OCI-LY3 (cell line): ENCODE measurements around the gene C16orf89.
"Not testable (repeated sequence)": the region's sequence is repeated elsewhere in the genome, so short reads cannot be mapped to it uniquely, and the experiment has no call there.

ENCODE experiments used
- H2AFZ ChIP-seq: fragments of 200-600, 300-600 bp; shearing (Covaris generic); 2 replicates; pipeline ENCODE4 v1.6.0; 2014; ENCODE audit warnings: antibody characterized with exemption, low read depth, low read length
- H3K27ac ChIP-seq: fragments of 200-600, 300-600 bp; sonication (generic); 2 replicates; pipeline ENCODE4 v1.5.1; 2014; ENCODE audit warnings: mild to moderate bottlenecking, low read length, moderate library complexity, mixed read lengths
- H3K27me3 ChIP-seq: fragments of 200-600, 300-600 bp; sonication (generic); 2 replicates; pipeline ENCODE4 v1.6.1; 2014; ENCODE audit warnings: low read depth, low read length, mixed read lengths
- H3K36me3 ChIP-seq: fragments of 200-600, 300-600 bp; sonication (generic); replicated peaks from 2 replicates; pipeline ENCODE3; 2014; ENCODE audit warnings: low read depth, low read length, mixed read lengths
- H3K4me1 ChIP-seq: fragments of 300-600, 200-600 bp; sonication (generic); 2 replicates; pipeline ENCODE4 v1.6.1; 2014; ENCODE audit warnings: low read length, mixed read lengths
- H3K4me2 ChIP-seq: fragments of 200-600, 300-600 bp; sonication (generic); 2 replicates; pipeline ENCODE4 v1.6.1; 2014; ENCODE audit warnings: low read length, mixed read lengths
- H3K4me3 ChIP-seq: fragments of 300-600, 200-600 bp; sonication (generic); 2 replicates; pipeline ENCODE4 v1.5.1; 2014; ENCODE audit warnings: antibody characterized with exemption, mild to moderate bottlenecking, low read length, moderate library complexity
- H3K79me2 ChIP-seq: fragments of 300-600, 200-600 bp; shearing (Covaris generic); 2 replicates; pipeline ENCODE4 v1.6.1; 2014; ENCODE audit warnings: mild to moderate bottlenecking, low read length, mixed read lengths
- H3K9ac ChIP-seq: fragments of 300-600, 200-600 bp; shearing (Covaris generic); 2 replicates; pipeline ENCODE4 v1.6.0; 2014; ENCODE audit warnings: mild to moderate bottlenecking, low read length, moderate library complexity
- H3K9me3 ChIP-seq: fragments of 200-600, 300-600 bp; shearing (Covaris generic); 2 replicates; pipeline ENCODE4 v1.6.1; 2014; ENCODE audit warnings: low read length, mixed read lengths; ENCODE audit not compliant: insufficient read depth
- H4K20me1 ChIP-seq: fragments of 200-600, 300-600 bp; sonication (generic); 2 replicates; pipeline ENCODE4 v1.6.1; 2016; ENCODE audit warnings: low read length, mixed read lengths; ENCODE audit not compliant: insufficient read depth
- EZH2phosphoT487 ChIP-seq: fragments of 200-600 bp; shearing (Covaris generic); IDR thresholded peaks from 2 replicates; pipeline ENCODE4 v1.6.1; 2018; ENCODE audit warnings: antibody characterized with exemption, mixed run types, low read depth
- TF ChIP-seq, protein P1 (sequence below): fragments of 200-600, 300-600 bp; sonication (generic); IDR thresholded peaks from 2 replicates; pipeline ENCODE4 v1.5.1; 2014; ENCODE audit warnings: antibody characterized with exemption, low read length, low read depth

C16orf89 gene

DNA sequence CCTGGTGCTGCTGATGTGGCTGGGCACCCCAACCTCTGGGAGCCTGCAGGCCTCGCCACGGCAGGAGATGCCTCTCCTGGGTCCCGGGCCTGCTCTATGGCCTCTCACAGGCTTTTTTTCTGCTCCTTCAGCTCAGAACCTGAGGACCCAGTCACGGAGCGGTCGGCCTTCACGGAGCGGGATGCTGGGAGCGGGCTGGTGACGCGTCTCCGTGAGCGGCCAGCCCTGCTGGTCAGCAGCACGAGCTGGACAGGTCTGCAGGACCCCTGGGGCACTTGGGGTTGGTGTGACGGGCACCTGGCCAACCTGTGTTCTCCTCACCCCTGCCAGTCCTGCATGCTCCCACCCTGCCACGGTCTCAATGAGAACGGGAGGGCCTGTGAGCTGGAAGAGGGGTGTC, 12.9 kb upstream of the C16orf89 start:
- peaks cover 8% of the 10 kb centered on the region for H3K36me3 ChIP-seq
- H3K4me2 ChIP-seq, result no peak overlapping the region

DNA sequence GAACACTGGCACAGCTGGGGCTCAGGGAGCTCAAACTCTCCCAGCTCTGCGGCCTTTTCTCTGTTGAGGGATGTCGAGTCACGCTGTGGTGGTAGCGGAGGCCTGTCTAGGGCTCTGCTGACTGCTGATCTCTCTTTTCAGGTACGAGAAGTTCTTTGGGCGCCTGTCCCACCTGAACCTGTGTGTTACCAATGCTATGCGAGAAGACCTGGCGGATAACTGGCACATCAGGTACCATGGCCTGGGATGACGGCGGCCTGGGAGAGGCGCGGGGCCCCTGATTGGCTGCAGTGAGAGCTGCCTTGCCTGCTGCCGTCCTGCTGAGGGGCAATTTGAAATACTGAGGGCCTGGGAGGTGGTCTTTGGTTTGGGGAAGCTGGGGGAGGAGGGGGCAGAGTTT, 11.5 kb upstream of the C16orf89 start:
- Histone ChIP-seq H3K4me1 (peaks cover 7% of the 10 kb centered on the region), H3K27ac (no peak overlapping the region), H2AFZ (no peak overlapping the region), H3K27me3 (no peaks in the 10 kb centered on the region), H3K9ac (no peak overlapping the region), H3K4me2 (no peak overlapping the region), H3K9me3 (no peaks in the 10 kb centered on the region), H3K36me3 (peaks cover 8% of the 10 kb centered on the region), H3K4me3 (no peak overlapping the region), H4K20me1 (no peaks in the 10 kb centered on the region), H3K79me2 (peaks cover 15% of the 10 kb centered on the region)
- no peak for TF ChIP-seq EZH2phosphoT487
- TF ChIP-seq, protein P1, sequence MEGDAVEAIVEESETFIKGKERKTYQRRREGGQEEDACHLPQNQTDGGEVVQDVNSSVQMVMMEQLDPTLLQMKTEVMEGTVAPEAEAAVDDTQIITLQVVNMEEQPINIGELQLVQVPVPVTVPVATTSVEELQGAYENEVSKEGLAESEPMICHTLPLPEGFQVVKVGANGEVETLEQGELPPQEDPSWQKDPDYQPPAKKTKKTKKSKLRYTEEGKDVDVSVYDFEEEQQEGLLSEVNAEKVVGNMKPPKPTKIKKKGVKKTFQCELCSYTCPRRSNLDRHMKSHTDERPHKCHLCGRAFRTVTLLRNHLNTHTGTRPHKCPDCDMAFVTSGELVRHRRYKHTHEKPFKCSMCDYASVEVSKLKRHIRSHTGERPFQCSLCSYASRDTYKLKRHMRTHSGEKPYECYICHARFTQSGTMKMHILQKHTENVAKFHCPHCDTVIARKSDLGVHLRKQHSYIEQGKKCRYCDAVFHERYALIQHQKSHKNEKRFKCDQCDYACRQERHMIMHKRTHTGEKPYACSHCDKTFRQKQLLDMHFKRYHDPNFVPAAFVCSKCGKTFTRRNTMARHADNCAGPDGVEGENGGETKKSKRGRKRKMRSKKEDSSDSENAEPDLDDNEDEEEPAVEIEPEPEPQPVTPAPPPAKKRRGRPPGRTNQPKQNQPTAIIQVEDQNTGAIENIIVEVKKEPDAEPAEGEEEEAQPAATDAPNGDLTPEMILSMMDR, result no peak

More for the DNA sequence above, 12.9 kb upstream of the C16orf89 start:
- TF ChIP-seq, protein P1, result no peak
- no peak for TF ChIP-seq EZH2phosphoT487
- H3K4me3 ChIP-seq, result no peak overlapping the region
- no peaks in the 10 kb centered on the region for H4K20me1 ChIP-seq
- no peak overlapping the region for H2AFZ ChIP-seq
- peaks cover 3% of the 10 kb centered on the region for H3K79me2 ChIP-seq
- no peaks in the 10 kb centered on the region for H3K9me3 ChIP-seq
- H3K27me3 ChIP-seq, result no peaks in the 10 kb centered on the region
- H3K4me1 ChIP-seq, result no peaks in the 10 kb centered on the region
- H3K9ac ChIP-seq, result no peak overlapping the region
- H3K27ac ChIP-seq, result no peak overlapping the region

DNA sequence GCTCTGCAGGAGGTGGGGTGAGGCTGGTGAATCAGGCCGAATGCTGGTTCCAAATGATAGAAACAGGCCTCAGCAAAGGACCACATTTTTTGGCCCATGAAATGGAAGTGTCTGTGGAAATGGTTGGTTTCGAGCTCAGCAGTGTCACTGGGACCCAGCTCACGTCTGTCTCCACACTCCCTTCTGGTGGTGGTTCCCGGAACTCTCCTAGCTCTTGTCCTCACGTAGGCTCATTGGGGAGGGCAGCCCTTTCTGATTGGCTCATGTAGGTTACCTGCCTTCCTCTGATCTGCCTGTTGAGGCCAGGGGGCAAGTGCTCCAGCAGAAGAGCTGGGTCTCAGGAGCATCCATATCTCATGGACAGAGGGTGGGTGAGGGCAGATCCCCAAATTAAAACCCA, 9.9 kb upstream of the C16orf89 start:
- Histone ChIP-seq H3K9me3 (no peaks in the 10 kb centered on the region), H3K36me3 (peaks cover 8% of the 10 kb centered on the region), H4K20me1 (no peaks in the 10 kb centered on the region), H2AFZ (no peak overlapping the region), H3K4me1 (peaks cover 14% of the 10 kb centered on the region), H3K4me2 (no peak overlapping the region), H3K27ac (no peak overlapping the region), H3K27me3 (no peaks in the 10 kb centered on the region), H3K4me3 (no peak overlapping the region), H3K79me2 (peaks cover 21% of the 10 kb centered on the region), H3K9ac (no peak overlapping the region)
- TF ChIP-seq, protein P1, result no peak
- no peak for TF ChIP-seq EZH2phosphoT487

- Histone ChIP-seq H3K79me2 (peaks cover 21% of the 10 kb centered on the region), H3K4me1 (peaks cover 14% of the 10 kb centered on the region)
- not testable (repeated sequence) for H3K4me3 ChIP-seq, H3K27me3 ChIP-seq, H3K27ac ChIP-seq, H4K20me1 ChIP-seq, H3K9me3 ChIP-seq, H3K9ac ChIP-seq, H2AFZ ChIP-seq, H3K36me3 ChIP-seq, H3K4me2 ChIP-seq
Observed at GRCh38 chr16:5073771-5074170, 8.0 kb upstream of the C16orf89 start.

DNA sequence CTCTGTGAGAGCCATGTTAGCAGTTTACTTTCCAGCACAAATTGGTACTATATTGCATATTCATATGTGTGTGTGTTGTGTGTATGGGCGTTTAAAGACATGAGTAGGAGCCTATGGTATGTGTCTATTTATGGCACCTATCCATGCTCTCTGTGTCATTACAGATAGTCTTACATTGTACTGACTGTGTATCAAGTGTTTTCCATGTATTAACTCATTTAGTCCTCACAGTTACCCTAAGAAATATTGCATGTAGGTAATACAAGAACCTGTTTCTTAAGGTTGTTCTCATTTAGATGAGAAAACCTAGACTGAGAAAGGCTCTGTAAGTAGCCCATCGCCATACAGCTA, 7.5 kb upstream of the C16orf89 start:
- no peaks in the 10 kb centered on the region for H3K9me3 ChIP-seq
- H2AFZ ChIP-seq, result no peak overlapping the region
- H4K20me1 ChIP-seq, result no peaks in the 10 kb centered on the region
- H3K4me3 ChIP-seq, result no peak overlapping the region
- H3K27ac ChIP-seq, result no peak overlapping the region
- H3K36me3 ChIP-seq, result peaks cover 8% of the 10 kb centered on the region
- H3K9ac ChIP-seq, result no peak overlapping the region
- no peaks in the 10 kb centered on the region for H3K27me3 ChIP-seq
- H3K79me2 ChIP-seq, result peaks cover 21% of the 10 kb centered on the region
- no peak overlapping the region for H3K4me2 ChIP-seq
- H3K4me1 ChIP-seq, result peaks cover 14% of the 10 kb centered on the region
- no peak for TF ChIP-seq EZH2phosphoT487
- TF ChIP-seq, protein P1, result no peak
